Colonic mucosa (tissue), 4 donors: ENCODE results near the gene SLC35D3. TPM values are rescaled to one million over a fixed set of nuclear protein-coding genes. Genes with fewer than 3 reads are reported as not detected.

Experiments
- DNase-seq: peaks from one replicate; pipeline ENCODE4 v3.0.0-alpha.2; 2020
- H3K27ac ChIP-seq: fragments of 200-600 bp; one replicate; pipeline ENCODE4 v1.8.0; 2021
- H3K27me3 ChIP-seq: fragments of 200-600 bp; one replicate; pipeline ENCODE4 v1.8.0; 2021
- H3K36me3 ChIP-seq: fragments of 200-600 bp; one replicate; pipeline ENCODE4 v1.8.0; 2021
- H3K4me1 ChIP-seq: fragments of 200-600 bp; one replicate; pipeline ENCODE4 v1.8.0; 2021; ENCODE audit warnings: mild to moderate bottlenecking
- H3K4me3 ChIP-seq: fragments of 200-600 bp; one replicate; pipeline ENCODE4 v1.8.0; 2021
- H3K9ac ChIP-seq, 2 donors: one replicate each; pipeline ENCODE4 v1.7.0; 2013; ENCODE audit warnings: control low read depth in 2 of 2, low read depth in 2 of 2, low read length in 2 of 2
- H3K9me3 ChIP-seq: fragments of 200-600 bp; one replicate; pipeline ENCODE4 v1.8.0; 2021
- CTCF ChIP-seq: fragments of 200-600 bp; IDR thresholded peaks from one replicate; pipeline ENCODE4 v1.8.0; 2022; ENCODE audit warnings: antibody characterized with exemption, mild to moderate bottlenecking
- intact Hi-C: fragments of 100-400 bp; cut with DNase I; formaldehyde crosslinking; loops from one replicate; pipeline ENCODE4 v1.14.1; 2022
- total RNA-seq, 2 donors: library from RNA; stranded (reverse); fragmentation: NEBNext Ultra II Directional in 1 of 2; extraction: Animal tissue kit (Norgen Biotek cat#: 25700) in 1 of 2; gene quantifications; one replicate each; pipeline ENCODE4 v1.2.1, GENCODE V29; 2021
- donor health status: healthy.
- donor health status: DM: no; HTN: no; CAD: no.
- donor health status: DM: no; HTN: no; CAD: no.

SLC35D3 gene
- total RNA-seq, 2 donors from 2014 or later: 0.15 to 0.32 TPM

DNA sequence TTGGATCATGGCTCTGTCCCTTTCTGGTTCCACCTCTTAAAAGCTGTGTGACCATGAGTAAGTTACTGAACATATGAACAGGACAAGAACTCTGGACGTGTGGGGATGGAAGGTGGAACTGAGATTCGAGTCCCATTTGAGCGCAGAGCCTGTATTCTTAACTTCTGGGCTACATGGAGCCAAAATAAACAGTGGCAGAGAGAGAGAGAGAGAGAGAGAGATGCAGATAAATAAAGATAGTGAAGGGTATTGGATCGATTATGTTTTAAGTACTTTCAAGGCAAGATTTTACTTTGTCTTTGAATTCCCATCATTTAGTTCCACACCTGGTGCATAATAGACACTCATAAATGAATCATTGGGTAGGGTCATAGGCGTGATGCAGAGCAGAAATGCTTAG is 39.7 kb downstream of the SLC35D3 start:
- Histone ChIP-seq H3K27me3 (no peaks in the 10 kb centered on the region), H3K4me1 (peaks cover 9% of the 10 kb centered on the region), H3K4me3 (no peak overlapping the region), H3K36me3 (no peaks in the 10 kb centered on the region), H3K9me3 (no peaks in the 10 kb centered on the region), H3K9ac (peak overlapping the region in 1 of 2 donors; percentile 61), H3K27ac (peak overlapping the region; percentile 84)
- intact Hi-C loops: no loop called here
- peak; percentile 30 for DNase-seq
- TF ChIP-seq CTCF: no peak

GRCh38 chr6:136962661-136963060 is 40.6 kb downstream of the SLC35D3 start:
- peaks cover 9% of the 10 kb centered on the region for H3K4me1 ChIP-seq
- peak overlapping the region in 1 of 2 donors; percentile 61 for H3K9ac ChIP-seq
- H3K4me3 ChIP-seq: no peak overlapping the region
- H3K27me3 ChIP-seq: no peaks in the 10 kb centered on the region
- intact Hi-C loops: no loop called here
- DNase-seq: peak; percentile 71
- no peaks in the 10 kb centered on the region for H3K9me3 ChIP-seq
- no peaks in the 10 kb centered on the region for H3K36me3 ChIP-seq
- peak overlapping the region; percentile 84 for H3K27ac ChIP-seq
- TF ChIP-seq CTCF: no peak

GRCh38 chr6:136963259-136963658 is 41.2 kb downstream of the SLC35D3 start:
- intact Hi-C loops: no loop called here
- Histone ChIP-seq H3K4me1 (peaks cover 9% of the 10 kb centered on the region), H3K9ac (peak overlapping the region in 1 of 2 donors; percentile 36)

DNA sequence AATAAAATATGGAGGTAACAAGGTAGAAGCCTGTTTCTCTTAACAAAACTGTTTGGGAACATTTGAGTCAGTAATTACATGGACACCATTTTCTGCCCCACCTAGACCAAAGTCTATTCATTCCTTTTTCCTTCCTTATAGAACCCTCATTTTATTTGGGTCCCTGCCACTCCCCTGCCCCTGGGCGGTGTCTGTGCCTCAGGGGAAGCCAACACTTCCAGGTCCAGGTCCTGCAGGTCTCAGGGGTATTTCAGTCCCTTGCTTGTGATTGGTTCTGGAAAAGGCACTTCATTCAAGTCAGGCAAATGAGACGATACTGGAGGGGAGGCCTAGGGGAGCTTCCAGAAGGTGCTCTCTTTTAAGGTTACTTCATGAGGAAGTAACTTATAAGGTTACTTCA is 42.3 kb downstream of the SLC35D3 start:
- peak; percentile 90 for DNase-seq
- intact Hi-C loops: no loop called here
- H3K4me1 ChIP-seq: peaks cover under 1% of the 10 kb centered on the region
- no peaks in the 10 kb centered on the region for H3K36me3 ChIP-seq
- no peak for TF ChIP-seq CTCF
- no peaks in the 10 kb centered on the region for H3K27me3 ChIP-seq
- peak overlapping the region in 1 of 2 donors; percentile 1 for H3K9ac ChIP-seq
- H3K27ac ChIP-seq: peak overlapping the region; percentile 84
- H3K9me3 ChIP-seq: no peaks in the 10 kb centered on the region
- no peak overlapping the region for H3K4me3 ChIP-seq

More at GRCh38 chr6:136963259-136963658, 41.2 kb downstream of the SLC35D3 start:
- Histone ChIP-seq H3K27me3 (no peaks in the 10 kb centered on the region), H3K4me3 (no peak overlapping the region), H3K9me3 (no peaks in the 10 kb centered on the region), H3K36me3 (no peaks in the 10 kb centered on the region), H3K27ac (peak overlapping the region; percentile 84)
- TF ChIP-seq CTCF: no peak
- no peak for DNase-seq

DNA sequence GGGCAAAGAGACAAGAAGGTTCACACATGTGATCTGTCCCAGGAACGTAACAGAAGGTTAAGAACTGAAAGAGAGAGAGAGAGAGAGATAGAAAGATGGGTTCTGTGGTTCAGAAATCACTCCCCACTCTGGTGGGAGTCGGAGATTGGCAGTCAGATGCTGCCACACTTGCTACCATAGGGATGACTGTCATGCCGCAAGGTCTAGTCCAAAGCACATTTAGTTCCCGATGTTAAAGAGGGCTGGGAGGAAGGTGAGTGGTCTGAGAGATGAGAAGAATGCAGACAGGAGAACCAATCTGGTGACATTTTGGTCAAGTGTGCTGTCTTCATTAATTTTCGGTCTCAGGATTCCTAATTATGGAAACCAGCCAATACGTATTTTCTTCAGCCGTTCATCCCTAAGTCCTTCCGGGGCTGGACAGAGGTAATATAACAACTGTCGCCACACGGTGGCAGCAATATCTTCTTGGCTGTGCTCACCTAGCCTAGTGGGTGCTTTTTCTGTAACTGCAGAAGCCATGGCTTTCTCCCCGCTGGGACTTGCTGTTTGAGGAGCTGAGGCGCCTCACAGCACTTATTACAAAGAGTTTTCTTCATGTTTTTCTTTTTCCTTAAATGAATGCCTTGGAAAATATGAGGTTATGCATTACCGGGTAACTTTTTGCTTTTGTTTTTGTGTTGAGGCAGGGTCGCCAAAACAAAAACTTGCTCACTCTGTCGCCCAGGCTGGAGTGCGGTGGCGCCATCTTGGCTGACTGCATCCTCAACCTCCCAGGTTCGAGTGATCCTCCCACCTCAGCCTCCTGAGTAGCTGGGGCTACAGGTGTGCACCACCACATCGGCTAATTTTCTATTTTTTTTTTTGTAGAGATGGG is 46.0 kb downstream of the SLC35D3 start:
- Histone ChIP-seq H3K9ac (no peak overlapping the region), H3K27ac (peak overlapping the region; percentile 2), H3K9me3 (no peaks in the 10 kb centered on the region), H3K4me3 (no peak overlapping the region), H3K27me3 (no peaks in the 10 kb centered on the region), H3K36me3 (no peaks in the 10 kb centered on the region), H3K4me1 (no peaks in the 10 kb centered on the region)
- peak; percentile 83 for DNase-seq
- TF ChIP-seq CTCF: peak; percentile 46
- intact Hi-C loops: no loop called here
